HepG2 (cell line): ENCODE data around the gene PRXL2B.

Source experiments
- ATF1 ChIP-seq: IDR thresholded peaks from 2 replicates; pipeline ENCODE4 v1.6.1; 2016; ENCODE audit warnings: mild to moderate bottlenecking, control low read depth
- ELF1 ChIP-seq: sonication (generic); formaldehyde crosslinking; IDR thresholded peaks from 2 replicates; pipeline ENCODE4 v1.4.0; 2020; ENCODE audit warnings: missing genetic modification reagents
- HNRNPLL ChIP-seq: fragments of 200-400 bp; formaldehyde crosslinking; IDR thresholded peaks from 2 replicates; pipeline ENCODE4 v1.6.1; 2017; ENCODE audit warnings: mild to moderate bottlenecking, low read depth, low read length; ENCODE audit not compliant: poor library complexity, severe bottlenecking
- JUNB ChIP-seq: sonication (generic); formaldehyde crosslinking; IDR thresholded peaks from 2 replicates; pipeline ENCODE4 v1.8.0; 2022; ENCODE audit warnings: missing genetic modification reagents, mild to moderate bottlenecking, borderline replicate concordance
- MYC ChIP-seq: sonication (generic); formaldehyde crosslinking; IDR thresholded peaks from 2 replicates; pipeline ENCODE4 v1.9.0; 2021; ENCODE audit warnings: missing genetic modification reagents, borderline replicate concordance
- NFRKB ChIP-seq: fragments of 450-650 bp; IDR thresholded peaks from 2 replicates; pipeline ENCODE4 v1.6.1; 2017
- PRPF4 ChIP-seq: fragments of 200-400 bp; formaldehyde crosslinking; IDR thresholded peaks from 2 replicates; pipeline ENCODE4 v1.6.1; 2016; ENCODE audit warnings: low read length, low read depth; ENCODE audit not compliant: poor library complexity, severe bottlenecking
- YY1 ChIP-seq: IDR thresholded peaks from 2 replicates; pipeline ENCODE4 v1.6.1; 2011; ENCODE audit warnings: low read length, low read depth, moderate library complexity, mild to moderate bottlenecking; ENCODE audit not compliant: insufficient read depth, insufficient replicate concordance
- ZNF296 ChIP-seq: sonication (generic); formaldehyde crosslinking; conservative IDR thresholded peaks from 2 replicates; pipeline ENCODE4 v1.5.0; 2020; ENCODE audit warnings: mild to moderate bottlenecking, missing genetic modification reagents
- ZNF34 ChIP-seq: sonication (generic); formaldehyde crosslinking; IDR thresholded peaks from 2 replicates; pipeline ENCODE4 v1.4.0; 2020; ENCODE audit warnings: mild to moderate bottlenecking, missing genetic modification reagents, borderline replicate concordance
- TF ChIP-seq, protein P1 (sequence below): sonication (generic); formaldehyde crosslinking; IDR thresholded peaks from 2 replicates; pipeline ENCODE4 v1.5.0; 2020; ENCODE audit warnings: mild to moderate bottlenecking, missing genetic modification reagents, moderate library complexity

DNA sequence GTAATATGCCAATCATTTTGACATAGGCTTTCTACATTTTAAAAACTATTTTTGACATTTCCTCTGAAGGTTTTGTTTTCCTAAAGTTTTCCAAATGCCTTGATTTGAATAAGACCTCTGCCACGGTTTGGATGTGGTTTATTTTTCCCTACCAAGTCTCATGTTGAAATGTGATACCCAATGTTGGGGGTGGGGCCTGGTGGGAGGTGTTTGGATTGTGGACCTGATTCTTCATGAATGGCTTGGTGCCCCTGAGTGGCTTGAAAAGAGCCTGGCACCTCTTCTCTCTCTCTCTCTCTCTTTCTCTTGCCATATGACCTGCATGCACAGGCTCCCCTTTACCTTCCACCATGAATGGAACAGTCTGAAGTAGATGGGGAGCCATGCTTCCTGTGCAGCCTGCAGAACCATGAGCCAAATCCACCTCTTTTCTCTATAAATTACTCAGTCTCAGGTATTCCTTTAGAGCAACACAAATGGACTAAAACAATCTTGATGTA, 31.4 kb downstream of the PRXL2B start:
- TF ChIP-seq YY1 (no peak), ATF1 (no peak), HNRNPLL (no peak), MYC (CRISPR knock-in tag) (no peak), ZNF34 (CRISPR knock-in tag) (no peak), ELF1 (CRISPR knock-in tag) (no peak), NFRKB (no peak), ZNF296 (CRISPR knock-in tag) (no peak), JUNB (CRISPR knock-in tag) (no peak), PRPF4 (no peak)
- TF ChIP-seq, protein P1, sequence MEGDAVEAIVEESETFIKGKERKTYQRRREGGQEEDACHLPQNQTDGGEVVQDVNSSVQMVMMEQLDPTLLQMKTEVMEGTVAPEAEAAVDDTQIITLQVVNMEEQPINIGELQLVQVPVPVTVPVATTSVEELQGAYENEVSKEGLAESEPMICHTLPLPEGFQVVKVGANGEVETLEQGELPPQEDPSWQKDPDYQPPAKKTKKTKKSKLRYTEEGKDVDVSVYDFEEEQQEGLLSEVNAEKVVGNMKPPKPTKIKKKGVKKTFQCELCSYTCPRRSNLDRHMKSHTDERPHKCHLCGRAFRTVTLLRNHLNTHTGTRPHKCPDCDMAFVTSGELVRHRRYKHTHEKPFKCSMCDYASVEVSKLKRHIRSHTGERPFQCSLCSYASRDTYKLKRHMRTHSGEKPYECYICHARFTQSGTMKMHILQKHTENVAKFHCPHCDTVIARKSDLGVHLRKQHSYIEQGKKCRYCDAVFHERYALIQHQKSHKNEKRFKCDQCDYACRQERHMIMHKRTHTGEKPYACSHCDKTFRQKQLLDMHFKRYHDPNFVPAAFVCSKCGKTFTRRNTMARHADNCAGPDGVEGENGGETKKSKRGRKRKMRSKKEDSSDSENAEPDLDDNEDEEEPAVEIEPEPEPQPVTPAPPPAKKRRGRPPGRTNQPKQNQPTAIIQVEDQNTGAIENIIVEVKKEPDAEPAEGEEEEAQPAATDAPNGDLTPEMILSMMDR (CRISPR knock-in tag), result no peak
